Nephron progenitor cell (in vitro differentiated cells): ENCODE results near the gene TRIM71.
"Not testable (repeated sequence)": the region's sequence is repeated elsewhere in the genome, so short reads cannot be mapped to it uniquely, and the experiment has no call there.

Experiments used
- DNase-seq: peaks from one replicate; pipeline ENCODE4 v3.0.0; 2021
- H3K27ac Mint-ChIP-seq: 2 replicates; pipeline ENCODE4 v1.8.0; 2021; ENCODE audit warnings: mild to moderate bottlenecking, moderate library complexity, mixed read lengths
- H3K27me3 Mint-ChIP-seq: 2 replicates; pipeline ENCODE4 v1.8.0; 2021; ENCODE audit warnings: mild to moderate bottlenecking, low read depth, mixed read lengths; ENCODE audit not compliant: poor library complexity
- H3K36me3 Mint-ChIP-seq: 2 replicates; pipeline ENCODE4 v1.8.0; 2021; ENCODE audit warnings: low read depth, mixed read lengths
- H3K4me1 Mint-ChIP-seq: 2 replicates; pipeline ENCODE4 v1.8.0; 2021; ENCODE audit warnings: mixed read lengths
- H3K4me3 Mint-ChIP-seq: 2 replicates; pipeline ENCODE4 v1.8.0; 2021; ENCODE audit warnings: mild to moderate bottlenecking, moderate library complexity, mixed read lengths
- H3K9me3 Mint-ChIP-seq: 2 replicates; pipeline ENCODE4 v1.8.0; 2021; ENCODE audit warnings: mild to moderate bottlenecking, moderate library complexity, mixed read lengths
- CTCF ChIP-seq: fragments of 200-600 bp; sonication (generic); IDR thresholded peaks from 2 replicates; pipeline ENCODE4 v1.5.0; 2021; ENCODE audit warnings: antibody characterized with exemption

The TRIM71 gene

GRCh38 chr3:32782407-32782806, 35.4 kb upstream of the TRIM71 start:
- peaks cover 3% of the 10 kb centered on the region for H3K9me3 Mint-ChIP-seq

GRCh38 chr3:32791833-32792232, 26.0 kb upstream of the TRIM71 start:
- Mint-ChIP-seq H3K27me3 (peaks cover 7% of the 10 kb centered on the region), H3K27ac (no peak overlapping the region), H3K9me3 (peaks cover 18% of the 10 kb centered on the region), H3K4me3 (no peak overlapping the region), H3K36me3 (peaks cover 12% of the 10 kb centered on the region), H3K4me1 (peaks cover 43% of the 10 kb centered on the region)
- DNase-seq: no peak
- no peak for TF ChIP-seq CTCF

More at GRCh38 chr3:32782407-32782806, 35.4 kb upstream of the TRIM71 start:
- Mint-ChIP-seq H3K36me3 (no peaks in the 10 kb centered on the region), H3K27ac (peak overlapping the region; percentile 78), H3K4me1 (peaks cover 28% of the 10 kb centered on the region), H3K27me3 (peaks cover 5% of the 10 kb centered on the region), H3K4me3 (peak overlapping the region; percentile 68)
- TF ChIP-seq CTCF: no peak
- no peak for DNase-seq

GRCh38 chr3:32794487-32795308, 23.1 kb upstream of the TRIM71 start:
- Mint-ChIP-seq H3K27me3 (peaks cover 7% of the 10 kb centered on the region), H3K9me3 (peaks cover 15% of the 10 kb centered on the region), H3K36me3 (peaks cover 12% of the 10 kb centered on the region), H3K4me1 (peaks cover 38% of the 10 kb centered on the region), H3K27ac (peak overlapping the region; percentile 70), H3K4me3 (no peak overlapping the region)
- DNase-seq: no peak
- TF ChIP-seq CTCF: no peak

- not testable (repeated sequence) for H3K27ac Mint-ChIP-seq, H3K4me3 Mint-ChIP-seq, H3K27me3 Mint-ChIP-seq, DNase-seq
- peaks cover 15% of the 10 kb centered on the region for H3K9me3 Mint-ChIP-seq
- peaks cover 12% of the 10 kb centered on the region for H3K36me3 Mint-ChIP-seq
- H3K4me1 Mint-ChIP-seq: peaks cover 37% of the 10 kb centered on the region
These were observed 21.3 kb upstream of the TRIM71 start for GRCh38 chr3:32796384-32796950.

GRCh38 chr3:32797776-32798175, 20.0 kb upstream of the TRIM71 start:
- no peak for DNase-seq
- Mint-ChIP-seq H3K27me3 (peaks cover 7% of the 10 kb centered on the region), H3K36me3 (peaks cover 12% of the 10 kb centered on the region), H3K9me3 (peaks cover 20% of the 10 kb centered on the region), H3K4me3 (no peak overlapping the region), H3K27ac (no peak overlapping the region), H3K4me1 (peaks cover 30% of the 10 kb centered on the region)
- TF ChIP-seq CTCF: no peak

- H3K4me3 Mint-ChIP-seq, H3K4me1 Mint-ChIP-seq, DNase-seq, H3K27me3 Mint-ChIP-seq, H3K36me3 Mint-ChIP-seq, H3K27ac Mint-ChIP-seq: not testable (repeated sequence)
- H3K9me3 Mint-ChIP-seq: peaks cover 21% of the 10 kb centered on the region
These were observed 16.4 kb upstream of the TRIM71 start for GRCh38 chr3:32801440-32801839.
